GM12864 (cell line): ENCODE measurements around the gene DIPK2A.

Source experiments
- DNase-seq: peaks from one replicate; pipeline ENCODE4 v3.0.0-alpha.2; 2011; ENCODE audit warnings: low read depth
- H3K4me3 ChIP-seq: 2 replicates; pipeline ENCODE4 v1.5.1; 2011; ENCODE audit warnings: mild to moderate bottlenecking, low read depth, low read length, control low read depth
- CTCF ChIP-seq: IDR thresholded peaks from 2 replicates; pipeline ENCODE4 v1.5.1; 2011; ENCODE audit warnings: low read depth, mild to moderate bottlenecking, moderate library complexity, low read length, control low read depth, inconsistent platforms; ENCODE audit errors: missing control alignments

DIPK2A gene

GRCh38 chr3:143988306-143988705 lies 16.7 kb downstream of the DIPK2A start:
- no peak for TF ChIP-seq CTCF
- no peak for DNase-seq
- H3K4me3 ChIP-seq = no peak overlapping the region

GRCh38 chr3:143989461-143989860 lies 17.8 kb downstream of the DIPK2A start:
- no peak for TF ChIP-seq CTCF
- DNase-seq = no peak
- H3K4me3 ChIP-seq = no peak overlapping the region

DNA sequence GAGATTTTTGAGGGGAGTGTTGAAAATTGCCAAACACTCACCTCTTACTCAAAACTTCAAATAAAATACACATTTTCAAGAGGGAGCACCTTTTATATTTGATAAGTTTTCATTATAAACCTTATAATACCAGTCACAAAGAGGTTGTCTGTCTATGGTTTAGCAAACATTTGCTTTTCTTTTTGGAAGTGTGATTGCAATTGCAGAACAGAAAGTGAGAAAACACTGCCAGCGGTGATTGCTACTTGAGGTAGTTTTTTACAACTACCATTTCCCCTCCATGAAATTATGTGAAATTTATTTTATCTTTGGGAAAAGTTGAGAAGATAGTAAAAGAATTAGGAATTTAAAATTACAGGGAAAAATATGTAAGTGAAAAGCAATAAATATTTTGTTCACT lies 20.1 kb downstream of the DIPK2A start:
- TF ChIP-seq CTCF = no peak
- H3K4me3 ChIP-seq = no peak overlapping the region
- DNase-seq = no peak

- no peak for DNase-seq
- TF ChIP-seq CTCF = no peak
- no peak overlapping the region for H3K4me3 ChIP-seq
Observed at GRCh38 chr3:143998266-143998665, 26.6 kb downstream of the DIPK2A start.

DNA sequence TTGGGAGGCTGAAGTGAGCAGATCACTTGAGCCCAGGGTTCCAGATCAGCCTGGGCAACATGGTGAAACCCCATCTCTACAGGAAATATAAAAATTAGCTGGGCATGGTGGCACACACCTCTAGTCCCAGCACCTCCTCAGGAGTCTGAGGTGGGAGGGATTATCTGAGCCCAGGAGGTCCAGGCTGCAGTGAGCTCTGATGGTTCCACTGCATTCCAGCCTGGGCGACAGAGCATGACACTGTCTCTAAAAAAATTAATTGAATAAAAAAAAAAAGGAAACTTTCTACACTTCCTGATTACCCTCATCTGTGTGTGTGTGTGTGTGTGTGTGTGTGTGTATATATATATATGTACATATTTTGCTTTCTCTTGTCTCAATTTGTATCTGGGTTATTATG lies 31.4 kb downstream of the DIPK2A start:
- DNase-seq = no peak
- no peak for TF ChIP-seq CTCF
- no peak overlapping the region for H3K4me3 ChIP-seq

DNA sequence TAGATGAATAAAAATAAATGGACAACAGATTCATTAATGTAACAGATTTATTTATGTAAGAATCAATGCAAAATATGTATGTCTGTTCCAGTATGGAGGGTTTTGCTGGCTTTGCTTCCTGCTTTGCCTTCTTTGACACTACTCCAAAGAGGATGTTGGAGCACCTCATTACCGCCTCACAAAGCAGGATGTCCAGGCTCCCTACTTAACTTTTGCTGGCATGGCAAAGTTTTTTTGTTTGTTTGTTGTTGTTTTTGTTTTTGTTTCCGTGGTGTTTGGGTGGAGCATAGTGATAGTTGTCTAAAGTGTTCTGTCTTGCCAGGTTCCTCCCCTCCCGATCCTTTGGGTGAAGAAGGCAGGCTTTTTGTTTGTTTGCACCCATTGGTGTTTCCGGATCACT lies 38.7 kb downstream of the DIPK2A start:
- DNase-seq = no peak
- TF ChIP-seq CTCF = no peak
- no peak overlapping the region for H3K4me3 ChIP-seq

GRCh38 chr3:144011251-144011799 lies 39.7 kb downstream of the DIPK2A start:
- TF ChIP-seq CTCF = no peak
- DNase-seq = no peak
- H3K4me3 ChIP-seq = no peak overlapping the region
